Measurements from ENCODE around the gene NOTCH2. TPM values are rescaled to one million over a fixed set of nuclear protein-coding genes. Genes with fewer than 3 reads are reported as not detected.

The NOTCH2 gene
- total and polyA plus RNA-seq, 9 of the 15 experiments (the other 6 are each of a cell fraction or from before 2014, with no cell fraction given): 0.04 to 1.2 (median 0.28) TPM; not detected in 1

- in situ Hi-C loops (cut with MboI) (no loop called here), intact Hi-C loops (cut with micrococcal nuclease) (no loop called here)
- WGBS (ENCODE audit: insufficient coverage, low coverage, missing lambda C conversion rate): 5% methylated on average over 2 of the region's 2 CpGs
- CTCF ChIA-PET (ENCODE audit: low intra/inter-chr PET ratio): no interaction called here
- peaks cover 16 to 39% of the 10 kb centered on the region in 2 experiments for H3K27me3 ChIP-seq (ENCODE audit: control insufficient read depth in 2 of 2, insufficient read depth in 2 of 2, low read length in 2 of 2)
- no peak for TF ChIP-seq NR2F6 (CRISPR knock-in tag; IDR thresholded peaks at IDR 0.05)
- peak; percentile 55 for TF ChIP-seq C11orf30 (IDR thresholded peaks at IDR 0.05; ENCODE audit: low read depth)
- TF ChIP-seq ZNF316 (IDR thresholded peaks at IDR 0.05): peak; percentile 79
- TF ChIP-seq MAFK (IDR thresholded peaks at IDR 0.05; ENCODE audit: low read length): peak; percentile 62
- no peak for TF ChIP-seq HIVEP1 (CRISPR knock-in tag; IDR thresholded peaks at IDR 0.05)
- TF ChIP-seq MAFF (IDR thresholded peaks at IDR 0.05; ENCODE audit: low read length): peak; percentile 73
- TF ChIP-seq ARID4B (CRISPR knock-in tag; IDR thresholded peaks at IDR 0.05): no peak
- peak; percentile 65 for TF ChIP-seq MAFG (tag; conservative IDR thresholded peaks at IDR 0.05)
- TF ChIP-seq PREB (CRISPR knock-in tag; IDR thresholded peaks at IDR 0.05): no peak
- no peak for TF ChIP-seq WHSC1 (IDR thresholded peaks at IDR 0.05; ENCODE audit: low read length)
- H3K9me3 ChIP-seq (replicated peaks; ENCODE audit: control insufficient read depth, insufficient read depth, low read depth, low read length): no peaks in the 10 kb centered on the region
- H3K36me3 ChIP-seq (ENCODE audit: control insufficient read depth, insufficient read depth, low read length): no peaks in the 10 kb centered on the region
- no TSS peak for BruUV-seq (replicated peaks)
- DNase-seq (ENCODE audit: extremely low read depth in 1 of 4, low spot score in 3 of 4) (no peak), FAIRE-seq (no peak), ATAC-seq (no peak)
- H2AFZ ChIP-seq (ENCODE audit: low read depth, low read length): no peak overlapping the region
- no peaks in the 10 kb centered on the region for H3K9me1 ChIP-seq (ENCODE audit: control insufficient read depth, insufficient read depth, low read length)
- H3K4me1 ChIP-seq (replicated peaks in 1 of 2; ENCODE audit: control insufficient read depth in 2 of 2, insufficient read depth in 2 of 2, low read length in 2 of 2): no peaks in the 10 kb centered on the region
- H4K20me1 ChIP-seq (replicated peaks; ENCODE audit: control insufficient read depth, insufficient read depth, low read length): no peaks in the 10 kb centered on the region
- no peaks in the 10 kb centered on the region for H3K79me2 ChIP-seq (ENCODE audit: control insufficient read depth, insufficient read depth, low read length)
- no peak overlapping the region for H3K27ac ChIP-seq (ENCODE audit: extremely low read depth, low read depth, low read length)
- POLR2A ChIA-PET: no interaction called here
- H3K4me3 ChIP-seq: no peak overlapping the region
- no peak overlapping the region for H3K4me2 ChIP-seq (ENCODE audit: insufficient read depth, low read length)
- no peak overlapping the region for H3K9ac ChIP-seq (ENCODE audit: insufficient read depth in 1 of 2, low read depth in 2 of 2, low read length in 2 of 2)
Observed at GRCh38 chr1:119911775-119912174, 157.7 kb downstream of the NOTCH2 start.

All from K562 (cell line).